ENCODE results near the gene UHMK1.

The UHMK1 gene

GRCh38 chr1:162530307-162530987 is 32.8 kb downstream of the UHMK1 start:
- DNase-seq = no peak

- no peak for DNase-seq
Measured at GRCh38 chr1:162530988-162531319, 33.3 kb downstream of the UHMK1 start.

GRCh38 chr1:162535501-162535900 is 37.9 kb downstream of the UHMK1 start:
- DNase-seq = no peak

GRCh38 chr1:162536511-162536910 is 38.9 kb downstream of the UHMK1 start:
- DNase-seq = no peak

GRCh38 chr1:162537216-162537615 is 39.6 kb downstream of the UHMK1 start:
- DNase-seq = no peak

GRCh38 chr1:162538815-162539431 is 41.3 kb downstream of the UHMK1 start:
- DNase-seq = no peak

- no peak for DNase-seq
Measured at GRCh38 chr1:162541619-162542141, 44.1 kb downstream of the UHMK1 start.

GRCh38 chr1:162543228-162543627 is 45.6 kb downstream of the UHMK1 start:
- DNase-seq = no peak

GRCh38 chr1:162548170-162548569 is 50.6 kb downstream of the UHMK1 start:
- DNase-seq = no peak

- DNase-seq = no peak
Measured at GRCh38 chr1:162549001-162549400, 51.4 kb downstream of the UHMK1 start.

- DNase-seq = no peak
Measured at GRCh38 chr1:162550925-162551324, 53.3 kb downstream of the UHMK1 start.

- no peak for DNase-seq
Measured at GRCh38 chr1:162551969-162552683, 54.5 kb downstream of the UHMK1 start.

- no peak for DNase-seq
Measured at GRCh38 chr1:162552684-162553252, 55.1 kb downstream of the UHMK1 start.

- DNase-seq = no peak
Measured at GRCh38 chr1:162554258-162554657, 56.6 kb downstream of the UHMK1 start.

- DNase-seq = no peak
Measured at GRCh38 chr1:162557536-162557935, 59.9 kb downstream of the UHMK1 start.

GRCh38 chr1:162560303-162561036 is 62.9 kb downstream of the UHMK1 start:
- no peak for DNase-seq

GRCh38 chr1:162561037-162561615 is 63.5 kb downstream of the UHMK1 start:
- peak; percentile 94 to 97 (median 96) for DNase-seq

- DNase-seq = peak in 1 of 4 experiments; percentile 9
Measured at GRCh38 chr1:162561616-162562469, 64.2 kb downstream of the UHMK1 start, which contains the start of gene UAP1. Gene UAP1 (plus strand): TSS chr1:162561722. CDS start chr1:162566069, 4,347 bp downstream.

- DNase-seq = no peak
Measured at GRCh38 chr1:162562470-162562828, 64.8 kb downstream of the UHMK1 start.

- DNase-seq = no peak
Measured at GRCh38 chr1:162564762-162565218, 67.2 kb downstream of the UHMK1 start.

- DNase-seq = no peak
Measured at GRCh38 chr1:162565460-162565859, 67.8 kb downstream of the UHMK1 start.

All from activated CD4-positive, CD25-positive, alpha-beta regulatory T cell (primary cell).